Astrocyte (in vitro differentiated cells and primary cell): Measurements from ENCODE around the gene CPM. TPM values are rescaled to one million over a fixed set of nuclear protein-coding genes. Genes with fewer than 3 reads are reported as not detected.

Source experiments
- DNase-seq: peaks from one replicate; pipeline ENCODE4 v3.0.0-alpha.2; 2010; ENCODE audit warnings: low read depth
- FAIRE-seq: peaks from 2 replicates; lab custom pipeline; 2011; peaks lifted over from hg19 to GRCh38; lab: Jason Lieb, UNC
- H2AFZ ChIP-seq: 2 replicates; pipeline ENCODE4 v1.6.0; 2012; ENCODE audit warnings: low read depth, low read length, inconsistent platforms
- H3K27ac ChIP-seq: 2 replicates; pipeline ENCODE4 v1.5.1; 2011; ENCODE audit warnings: low read depth, low read length, inconsistent platforms
- H3K27me3 ChIP-seq: 2 replicates; pipeline ENCODE4 v1.6.0; 2011; ENCODE audit warnings: low read length, inconsistent platforms; ENCODE audit not compliant: insufficient read depth
- H3K36me3 ChIP-seq: 2 replicates; pipeline ENCODE4 v1.5.1; 2011; ENCODE audit warnings: low read length, inconsistent platforms; ENCODE audit not compliant: insufficient read depth
- H3K4me1 ChIP-seq: 2 replicates; pipeline ENCODE4 v1.5.1; 2011; ENCODE audit warnings: low read length, inconsistent platforms; ENCODE audit not compliant: insufficient read depth
- H3K4me2 ChIP-seq: 2 replicates; pipeline ENCODE4 v1.6.0; 2012; ENCODE audit warnings: low read length, inconsistent platforms
- H3K4me3 ChIP-seq: 2 replicates; pipeline ENCODE4 v1.5.1; 2011; ENCODE audit warnings: low read depth, mild to moderate bottlenecking, low read length, inconsistent platforms; ENCODE audit not compliant: insufficient read depth
- H3K79me2 ChIP-seq: 2 replicates; pipeline ENCODE4 v1.6.0; 2012; ENCODE audit warnings: mild to moderate bottlenecking, low read length, inconsistent platforms; ENCODE audit not compliant: insufficient read depth
- H3K9ac ChIP-seq: 2 replicates; pipeline ENCODE4 v1.6.0; 2012; ENCODE audit warnings: mild to moderate bottlenecking, low read length, inconsistent platforms
- H3K9me3 ChIP-seq: 2 replicates; pipeline ENCODE4 v1.5.1; 2012; ENCODE audit warnings: low read depth, mild to moderate bottlenecking, low read length, inconsistent platforms; ENCODE audit not compliant: insufficient read depth
- H4K20me1 ChIP-seq: 2 replicates; pipeline ENCODE4 v1.6.0; 2012; ENCODE audit warnings: low read length, inconsistent platforms; ENCODE audit not compliant: insufficient read depth
- H3K27ac Mint-ChIP-seq: one replicate; pipeline ENCODE4 v1.8.0; 2021; ENCODE audit warnings: mild to moderate bottlenecking, mixed read lengths; ENCODE audit not compliant: unreplicated experiment
- H3K27me3 Mint-ChIP-seq: one replicate; pipeline ENCODE4 v1.8.0; 2021; ENCODE audit warnings: low read depth, mixed read lengths; ENCODE audit not compliant: unreplicated experiment
- H3K36me3 Mint-ChIP-seq: one replicate; pipeline ENCODE4 v1.8.0; 2021; ENCODE audit warnings: low read depth, mixed read lengths; ENCODE audit not compliant: unreplicated experiment
- H3K4me1 Mint-ChIP-seq: one replicate; pipeline ENCODE4 v1.8.0; 2021; ENCODE audit warnings: low read depth, mixed read lengths; ENCODE audit not compliant: unreplicated experiment
- H3K4me3 Mint-ChIP-seq: one replicate; pipeline ENCODE4 v1.8.0; 2021; ENCODE audit warnings: mild to moderate bottlenecking, moderate library complexity, mixed read lengths; ENCODE audit not compliant: unreplicated experiment
- H3K9me3 Mint-ChIP-seq: one replicate; pipeline ENCODE4 v1.8.0; 2021; ENCODE audit warnings: mild to moderate bottlenecking, mixed read lengths; ENCODE audit not compliant: unreplicated experiment
- EZH2 ChIP-seq: IDR thresholded peaks from 2 replicates; pipeline ENCODE4 v1.6.1; 2012; ENCODE audit warnings: mild to moderate bottlenecking, low read length, inconsistent platforms; ENCODE audit not compliant: insufficient read depth
- total RNA-seq: library from RNA; stranded (reverse); gene quantifications from 2 replicates; pipeline ENCODE4 v1.2.1, GENCODE V29; 2021
- TF ChIP-seq, protein P1 (sequence below): IDR thresholded peaks from 2 replicates; pipeline ENCODE4 v1.5.1; 2011; ENCODE audit warnings: low read depth, mild to moderate bottlenecking, inconsistent platforms, low read length, moderate library complexity; ENCODE audit not compliant: insufficient read depth

The CPM gene
- total RNA-seq, 1 donor from 2014 or later: 2.7 TPM

DNA sequence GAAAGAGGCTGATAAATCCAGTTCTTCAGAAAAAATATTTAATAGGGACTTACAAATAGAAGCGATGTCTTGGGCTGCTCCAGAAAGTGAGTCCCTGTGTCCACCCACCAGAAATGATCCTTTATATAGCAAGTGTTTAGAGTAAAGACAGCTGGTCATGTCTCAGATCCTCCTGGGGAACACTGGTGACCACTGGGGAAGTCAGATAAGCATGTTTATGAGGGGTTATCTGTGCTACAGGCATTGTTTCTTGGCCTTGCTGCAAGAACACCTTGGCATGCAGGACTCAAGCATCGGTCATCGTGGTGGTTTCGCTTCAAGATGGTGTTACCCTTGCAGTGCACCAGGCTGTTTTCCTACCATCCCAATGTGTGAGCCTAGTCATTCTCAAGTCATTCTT is 27.2 kb downstream of the CPM start:
- Mint-ChIP-seq H3K4me3 (no peak overlapping the region), H3K27ac (no peak overlapping the region), H3K36me3 (no peaks in the 10 kb centered on the region), H3K9me3 (no peaks in the 10 kb centered on the region), H3K4me1 (peaks cover 1% of the 10 kb centered on the region), H3K27me3 (peaks cover 3% of the 10 kb centered on the region)
- TF ChIP-seq EZH2: no peak
- TF ChIP-seq, protein P1, sequence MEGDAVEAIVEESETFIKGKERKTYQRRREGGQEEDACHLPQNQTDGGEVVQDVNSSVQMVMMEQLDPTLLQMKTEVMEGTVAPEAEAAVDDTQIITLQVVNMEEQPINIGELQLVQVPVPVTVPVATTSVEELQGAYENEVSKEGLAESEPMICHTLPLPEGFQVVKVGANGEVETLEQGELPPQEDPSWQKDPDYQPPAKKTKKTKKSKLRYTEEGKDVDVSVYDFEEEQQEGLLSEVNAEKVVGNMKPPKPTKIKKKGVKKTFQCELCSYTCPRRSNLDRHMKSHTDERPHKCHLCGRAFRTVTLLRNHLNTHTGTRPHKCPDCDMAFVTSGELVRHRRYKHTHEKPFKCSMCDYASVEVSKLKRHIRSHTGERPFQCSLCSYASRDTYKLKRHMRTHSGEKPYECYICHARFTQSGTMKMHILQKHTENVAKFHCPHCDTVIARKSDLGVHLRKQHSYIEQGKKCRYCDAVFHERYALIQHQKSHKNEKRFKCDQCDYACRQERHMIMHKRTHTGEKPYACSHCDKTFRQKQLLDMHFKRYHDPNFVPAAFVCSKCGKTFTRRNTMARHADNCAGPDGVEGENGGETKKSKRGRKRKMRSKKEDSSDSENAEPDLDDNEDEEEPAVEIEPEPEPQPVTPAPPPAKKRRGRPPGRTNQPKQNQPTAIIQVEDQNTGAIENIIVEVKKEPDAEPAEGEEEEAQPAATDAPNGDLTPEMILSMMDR: no peak
- no peaks in the 10 kb centered on the region for H3K27me3 ChIP-seq
- H3K27ac ChIP-seq: no peak overlapping the region
- no peak overlapping the region for H3K9ac ChIP-seq
- H3K4me2 ChIP-seq: no peak overlapping the region
- no peak overlapping the region for H3K4me3 ChIP-seq
- H3K4me1 ChIP-seq: no peaks in the 10 kb centered on the region
- H3K79me2 ChIP-seq: no peaks in the 10 kb centered on the region
- H3K36me3 ChIP-seq: no peaks in the 10 kb centered on the region
- no peak overlapping the region for H2AFZ ChIP-seq
- DNase-seq: no peak
- FAIRE-seq: no peak
- H3K9me3 ChIP-seq: no peaks in the 10 kb centered on the region
- H4K20me1 ChIP-seq: no peaks in the 10 kb centered on the region

GRCh38 chr12:68904351-68904962 is 28.5 kb downstream of the CPM start:
- H3K27ac Mint-ChIP-seq: no peak overlapping the region

GRCh38 chr12:68903511-68903910 is 29.5 kb downstream of the CPM start:
- DNase-seq (no peak), FAIRE-seq (no peak)
- Histone ChIP-seq H3K36me3 (no peaks in the 10 kb centered on the region), H3K9me3 (no peaks in the 10 kb centered on the region), H3K4me3 (no peak overlapping the region), H2AFZ (no peak overlapping the region), H3K4me2 (no peak overlapping the region), H4K20me1 (no peaks in the 10 kb centered on the region), H3K27me3 (no peaks in the 10 kb centered on the region), H3K4me1 (no peaks in the 10 kb centered on the region), H3K27ac (no peak overlapping the region), H3K79me2 (no peaks in the 10 kb centered on the region), H3K9ac (no peak overlapping the region)
- Mint-ChIP-seq H3K27ac (no peak overlapping the region), H3K4me3 (no peak overlapping the region), H3K4me1 (peaks cover 8% of the 10 kb centered on the region), H3K9me3 (no peaks in the 10 kb centered on the region), H3K36me3 (no peaks in the 10 kb centered on the region), H3K27me3 (peaks cover 3% of the 10 kb centered on the region)
- TF ChIP-seq, protein P1: no peak
- no peak for TF ChIP-seq EZH2

More at GRCh38 chr12:68904351-68904962, 28.5 kb downstream of the CPM start:
- Histone ChIP-seq H3K4me2 (no peak overlapping the region), H3K27ac (no peak overlapping the region), H3K79me2 (no peaks in the 10 kb centered on the region), H3K9me3 (no peaks in the 10 kb centered on the region), H3K36me3 (no peaks in the 10 kb centered on the region), H3K4me1 (no peaks in the 10 kb centered on the region), H4K20me1 (no peaks in the 10 kb centered on the region), H3K27me3 (no peaks in the 10 kb centered on the region), H3K9ac (no peak overlapping the region), H3K4me3 (no peak overlapping the region), H2AFZ (no peak overlapping the region)
- Mint-ChIP-seq H3K9me3 (no peaks in the 10 kb centered on the region), H3K36me3 (no peaks in the 10 kb centered on the region), H3K4me1 (peaks cover 2% of the 10 kb centered on the region), H3K4me3 (no peak overlapping the region), H3K27me3 (peaks cover 3% of the 10 kb centered on the region)
- DNase-seq: no peak
- no peak for FAIRE-seq
- TF ChIP-seq, protein P1: no peak
- TF ChIP-seq EZH2: no peak
